NOMO-1 treated with dmso at 0.1 percent for 144 hours (cell line): ENCODE data around the gene ALOX5AP.
A peak's percentile ranks its signal among the peaks of the same experiment; 100 is the strongest.

Source experiments
- DNase-seq: peaks from one replicate; lab custom pipeline; 2025; ENCODE audit not compliant: unreplicated experiment; lab: John Stamatoyannopoulos, UW

The ALOX5AP gene

GRCh38 chr13:30714629-30715371 is 20.5 kb upstream of the ALOX5AP start:
- peak; percentile 16 for DNase-seq

DNA sequence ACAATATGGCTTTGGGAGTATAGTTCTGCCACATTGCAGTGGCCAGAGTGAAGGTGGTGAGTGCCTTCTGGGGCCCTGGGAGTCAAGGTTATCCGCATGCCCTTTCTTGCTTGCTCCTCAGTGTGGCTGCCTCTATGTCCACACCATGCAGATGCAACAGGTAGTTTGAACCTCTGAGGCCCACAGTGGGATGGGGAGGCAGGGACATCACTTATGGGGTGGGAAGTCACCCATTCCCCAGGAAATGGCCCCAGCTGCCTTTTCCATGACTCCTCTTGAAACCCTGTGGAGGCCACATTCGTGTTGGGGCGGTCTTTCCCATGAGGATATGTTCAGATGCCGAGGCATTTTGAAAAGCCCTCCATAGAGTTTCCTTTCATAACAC is 20.0 kb upstream of the ALOX5AP start:
- no peak for DNase-seq

DNA sequence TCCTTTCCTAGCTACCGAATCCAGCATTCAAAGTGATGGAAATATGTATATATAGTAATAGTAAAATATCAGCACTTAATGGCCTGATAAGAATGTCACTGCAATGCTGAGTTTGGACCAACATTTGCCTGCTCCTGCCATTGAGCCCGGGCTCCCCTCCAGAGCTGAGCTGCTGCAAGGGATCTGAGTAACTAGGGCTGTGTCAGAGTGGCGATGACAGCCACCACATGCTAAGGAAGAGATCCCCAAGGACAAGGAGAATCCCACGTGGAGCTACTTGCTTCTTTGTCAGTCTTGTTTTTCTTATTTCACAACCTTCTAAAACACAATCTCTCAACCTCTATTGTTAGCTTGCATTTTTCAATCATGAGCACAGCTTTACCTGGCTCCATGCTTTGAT is 19.5 kb upstream of the ALOX5AP start:
- DNase-seq, result no peak

- peak; percentile 5 for DNase-seq
These were observed 16.4 kb upstream of the ALOX5AP start for GRCh38 chr13:30718661-30719524.

GRCh38 chr13:30719525-30719914 is 15.8 kb upstream of the ALOX5AP start:
- no peak for DNase-seq

DNA sequence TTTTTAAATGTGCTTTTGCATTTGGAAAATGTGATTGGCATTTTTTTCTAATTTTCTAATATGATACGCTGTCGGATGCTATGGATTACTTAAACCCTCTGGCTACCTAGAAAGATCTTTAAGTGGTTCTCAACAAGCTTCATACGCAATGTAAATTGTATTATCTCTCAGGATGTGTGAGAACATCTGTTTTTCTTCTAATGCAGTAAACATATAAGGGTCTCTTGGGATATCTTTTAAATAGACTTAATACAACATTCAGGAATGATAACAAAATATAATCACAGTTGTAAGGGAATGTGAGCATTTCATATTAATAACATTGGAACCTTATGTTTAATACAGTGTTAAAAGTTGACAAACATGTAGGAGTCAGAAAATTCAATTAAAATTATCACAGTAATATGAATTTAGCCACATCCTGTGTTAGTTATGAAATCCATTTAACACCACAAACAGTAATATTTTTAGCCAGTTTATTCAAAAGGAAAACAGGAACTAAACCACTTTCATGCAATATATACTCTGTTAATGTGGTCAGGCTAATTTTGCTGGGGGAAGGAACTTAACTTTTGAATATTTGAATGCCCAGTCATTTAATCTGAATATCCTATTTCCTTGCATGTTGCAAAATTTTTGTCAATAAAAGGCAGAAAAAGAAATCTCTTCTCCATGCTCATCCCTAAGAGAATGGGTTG is 15.0 kb upstream of the ALOX5AP start:
- peak; percentile 92 for DNase-seq

DNA sequence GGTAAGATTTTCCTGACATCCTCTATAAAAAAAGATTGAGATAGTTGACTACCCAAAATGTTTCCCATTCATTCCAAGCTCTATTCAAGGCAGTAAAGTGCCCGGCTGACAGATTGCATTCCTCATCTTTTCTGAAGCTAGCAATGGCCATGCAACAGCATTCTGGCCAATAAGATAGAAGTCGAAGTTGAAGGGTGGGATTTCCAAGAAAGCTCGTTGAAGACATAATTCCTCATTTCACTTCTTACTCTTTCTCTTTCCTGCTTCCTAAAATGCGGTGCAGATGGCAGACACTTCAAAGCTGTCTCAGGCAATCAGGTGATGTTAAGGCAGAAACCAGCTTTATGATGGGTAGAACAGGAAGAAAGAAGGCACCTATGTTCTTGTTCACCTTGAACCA is 13.4 kb upstream of the ALOX5AP start:
- no peak for DNase-seq

GRCh38 chr13:30722361-30722760 is 13.0 kb upstream of the ALOX5AP start:
- DNase-seq, result no peak

DNA sequence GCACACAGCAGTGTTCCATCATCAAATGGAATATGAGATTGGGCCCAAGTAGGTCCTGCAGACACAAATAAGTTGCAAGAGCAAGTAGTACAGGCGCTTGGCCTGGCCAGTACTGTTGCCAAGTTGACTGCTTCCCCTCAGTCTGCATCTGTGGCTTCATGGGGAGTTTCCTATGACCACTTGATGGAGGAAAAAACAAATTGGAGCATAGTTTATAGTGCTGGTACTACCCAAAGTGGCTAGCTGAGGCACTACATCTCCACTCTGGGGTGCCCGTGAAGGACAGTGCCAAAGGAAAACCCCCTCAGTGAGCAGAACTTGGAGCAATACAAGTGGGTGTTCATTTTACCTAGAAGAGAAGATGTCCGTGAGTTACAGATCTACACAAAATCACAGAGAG is 10.6 kb upstream of the ALOX5AP start:
- no peak for DNase-seq

GRCh38 chr13:30725326-30726085 is 9.8 kb upstream of the ALOX5AP start:
- no peak for DNase-seq

DNA sequence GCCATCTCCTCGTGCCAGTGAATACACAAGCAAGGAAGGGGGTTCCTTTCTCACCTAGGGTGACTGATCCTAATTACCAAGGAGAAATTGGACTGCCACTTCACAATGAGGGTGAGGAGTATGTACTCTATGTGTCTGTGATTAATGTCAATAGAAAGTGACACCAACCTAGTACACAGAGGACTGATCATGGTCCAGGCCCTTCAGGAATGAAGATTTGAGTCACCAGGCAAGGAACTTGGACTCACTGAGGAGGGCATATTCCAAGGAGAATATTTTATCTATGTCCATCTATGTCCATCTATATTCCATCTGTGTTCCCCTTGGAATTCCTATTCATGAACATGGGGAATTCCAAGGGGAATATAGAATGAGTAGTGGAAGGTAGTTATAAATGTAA is 9.2 kb upstream of the ALOX5AP start:
- no peak for DNase-seq

- no peak for DNase-seq
These were observed 7.6 kb upstream of the ALOX5AP start for GRCh38 chr13:30727491-30728355.

GRCh38 chr13:30729801-30730200 is 5.5 kb upstream of the ALOX5AP start:
- DNase-seq, result no peak

DNA sequence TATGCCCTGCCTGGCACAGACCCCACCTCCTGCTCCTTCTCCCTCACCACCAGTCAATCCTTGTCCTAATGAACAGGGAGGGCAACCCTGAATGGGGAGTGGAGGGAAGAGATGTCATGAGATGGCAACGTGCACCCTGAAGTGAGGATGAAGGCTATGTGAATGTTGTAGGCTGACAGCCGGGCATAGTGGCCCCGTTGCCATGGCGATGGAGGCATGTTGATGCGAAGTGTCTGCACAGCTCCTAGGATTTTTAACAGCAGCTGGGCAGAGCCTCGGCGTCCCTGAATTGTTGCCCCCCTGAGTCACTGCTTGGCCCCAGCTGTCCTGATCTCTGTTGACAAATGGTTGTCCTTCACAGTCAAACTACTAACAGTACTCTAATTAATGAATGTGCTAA is 4.8 kb upstream of the ALOX5AP start:
- no peak for DNase-seq

DNA sequence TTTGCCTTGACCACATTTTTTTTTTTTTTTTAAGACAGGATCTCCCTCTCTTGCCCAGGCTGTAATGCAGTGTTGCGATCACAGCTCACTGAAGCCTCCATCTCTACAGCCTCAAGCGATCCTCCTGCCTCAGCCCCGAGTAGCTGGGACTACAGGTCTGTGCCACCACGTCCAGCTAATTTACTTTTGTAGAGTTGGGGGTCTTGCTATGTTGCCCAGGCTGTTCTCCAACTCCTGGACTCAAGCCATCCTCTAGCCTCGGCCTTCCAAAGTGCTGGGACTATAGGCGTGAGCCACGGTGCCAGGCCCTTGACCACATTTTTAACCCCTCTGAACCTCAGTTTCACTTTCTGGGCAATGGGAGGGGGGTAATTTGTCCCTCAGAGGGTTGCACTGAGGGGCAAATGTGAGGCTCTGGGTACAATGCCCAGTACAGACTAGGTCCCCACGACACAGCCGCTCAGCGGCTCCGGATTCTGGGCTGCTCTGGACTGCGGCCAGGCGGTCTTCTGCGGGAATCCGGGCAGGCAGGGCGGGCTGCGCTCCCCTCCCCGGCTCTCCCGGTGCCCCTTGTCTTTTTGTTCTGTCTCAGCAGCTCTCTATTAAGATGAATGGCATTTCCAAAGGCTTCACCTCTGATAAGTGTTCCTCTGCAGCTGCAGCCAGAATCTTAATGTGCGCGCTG is 3.8 kb upstream of the ALOX5AP start:
- DNase-seq, result no peak

- no peak for DNase-seq
These were observed 3.3 kb upstream of the ALOX5AP start for GRCh38 chr13:30732046-30732390.

- DNase-seq, result no peak
These were observed 904 bp upstream of the ALOX5AP start for GRCh38 chr13:30734439-30734838.

- no peak for DNase-seq
These were observed 481 bp downstream of the ALOX5AP start for GRCh38 chr13:30735872-30736175.

DNA sequence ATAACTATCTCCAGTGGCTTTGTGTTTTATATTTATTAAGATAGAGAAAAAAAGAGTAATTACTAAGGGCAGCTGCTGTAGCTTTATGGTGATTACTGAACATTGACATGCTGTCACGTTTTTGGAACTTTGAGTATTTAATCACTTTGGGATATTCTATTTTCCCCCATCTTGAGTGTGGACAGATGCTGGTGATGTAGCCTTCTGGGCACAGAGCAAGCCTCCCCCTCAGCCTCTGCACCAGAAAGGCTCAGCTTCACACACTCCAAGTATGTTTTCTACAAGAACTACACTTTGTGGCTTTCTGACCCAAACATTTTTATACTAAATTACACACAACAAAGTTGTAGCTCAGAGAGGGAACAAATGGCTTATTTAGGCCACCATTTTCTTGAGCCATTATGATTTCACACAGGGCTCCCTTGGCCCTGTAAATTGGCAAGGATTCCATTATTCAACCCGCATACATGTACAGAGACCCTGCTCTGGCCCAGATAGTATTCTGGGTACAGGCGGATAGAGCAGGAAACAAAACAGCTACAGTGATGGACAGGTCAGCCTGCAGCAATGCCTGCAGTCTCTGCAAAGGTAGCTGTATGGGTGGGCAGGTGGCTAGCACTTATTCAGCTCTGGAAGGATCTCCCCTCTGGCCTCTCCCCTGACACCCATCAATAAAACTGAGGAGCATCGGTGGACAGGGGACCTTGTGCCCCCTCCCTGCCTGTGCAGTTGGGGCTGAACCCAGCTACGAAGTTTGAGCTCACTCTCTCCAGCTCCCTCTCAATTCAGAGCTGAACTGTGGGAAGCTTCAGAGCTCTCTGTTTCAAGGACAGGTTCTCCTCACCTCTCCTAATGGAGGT is 1.3 kb downstream of the ALOX5AP start:
- no peak for DNase-seq
